Spleen (tissue), 7 donors: Measurements from ENCODE around the gene SSR4.

ENCODE experiments used
- CTCF ChIP-seq, 11 experiments: fragments of 200-600 bp in 7 of 11; fragments of 450-650 bp in 4 of 11; sonication (generic) in 4 of 11; IDR thresholded peaks in 8 of 11; conservative IDR thresholded peaks in 3 of 11; 1 replicate in 7 of 11; 2 replicates in 4 of 11; pipeline versions ENCODE4 v1.4.0 to v1.8.0; 2016 to 2021; ENCODE audit warnings: antibody characterized with exemption in 11 of 11, inconsistent platforms in 4 of 11, mild to moderate bottlenecking in 1 of 11
- POLR2A ChIP-seq, 3 donors: fragments of 450-650 bp; IDR thresholded peaks; one replicate each; pipeline ENCODE4 v1.5.1; 2017; ENCODE audit warnings: antibody characterized with exemption in 3 of 3, mild to moderate bottlenecking in 1 of 3
- donor health status: DM: no; HTN: no; CAD: no; lungs with moderate emphysema.
- donor health status: DM: no; HTN: no; CAD: no.
- donor health status: DM: no; HTN: no; CAD: no.

DNA sequence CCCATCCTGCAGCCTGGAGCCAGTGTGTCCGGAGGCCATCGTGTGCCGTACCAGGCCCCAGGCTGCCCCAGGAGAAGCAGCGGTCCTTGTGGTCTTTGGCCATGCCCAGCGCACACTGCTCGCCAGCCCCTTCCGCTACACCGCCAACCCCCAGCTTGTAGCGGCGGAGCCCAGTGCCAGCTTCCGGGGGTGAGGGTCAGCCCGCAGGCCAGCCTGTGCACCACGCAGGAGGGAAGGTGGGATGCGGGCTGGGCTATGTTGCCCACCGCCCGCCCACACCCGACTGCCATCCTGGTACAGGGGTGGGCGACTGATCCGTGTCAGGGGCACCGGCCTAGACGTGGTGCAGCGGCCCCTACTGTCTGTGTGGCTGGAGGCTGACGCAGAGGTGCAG lies 21.3 kb upstream of the SSR4 start:
- TF ChIP-seq CTCF (IDR thresholded peaks at IDR 0.05 in 8 of 11, conservative IDR thresholded peaks at IDR 0.05 in 3 of 11) (no peak), POLR2A (IDR thresholded peaks at IDR 0.05) (no peak)
